ENCODE data around the gene SH3BGRL3.
"Not testable (repeated sequence)": the region's sequence is repeated elsewhere in the genome, so short reads cannot be mapped to it uniquely, and the experiment has no call there.

Gene SH3BGRL3

DNA sequence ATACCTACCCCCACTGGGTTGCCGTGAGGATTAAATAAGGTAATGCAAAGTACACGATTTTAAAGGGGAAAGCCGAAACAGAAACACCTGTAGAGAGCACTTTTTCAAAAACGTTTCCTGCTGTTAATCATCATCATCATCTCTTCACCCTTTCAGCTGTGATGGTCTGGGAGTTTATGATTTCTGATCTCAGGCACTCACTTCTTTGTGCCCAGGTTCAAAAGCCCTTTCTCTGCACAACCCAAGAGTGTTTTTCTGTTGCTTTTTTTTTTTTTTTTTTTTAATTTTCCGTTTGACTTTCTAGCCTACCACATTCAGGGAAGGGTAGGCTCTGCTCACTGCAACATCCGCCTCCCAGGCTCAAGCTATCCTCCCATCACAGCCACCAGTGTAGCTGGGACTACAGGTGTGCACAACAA lies 27.5 kb downstream of the SH3BGRL3 start:
- H3K4me3 ChIP-seq (replicated peaks; ENCODE audit: low read depth, low read length): no peak overlapping the region
- DNase-seq (ENCODE audit: low read depth): no peak
- TF ChIP-seq CTCF (IDR thresholded peaks at IDR 0.05; ENCODE audit: low read length, missing control alignments): no peak

DNA sequence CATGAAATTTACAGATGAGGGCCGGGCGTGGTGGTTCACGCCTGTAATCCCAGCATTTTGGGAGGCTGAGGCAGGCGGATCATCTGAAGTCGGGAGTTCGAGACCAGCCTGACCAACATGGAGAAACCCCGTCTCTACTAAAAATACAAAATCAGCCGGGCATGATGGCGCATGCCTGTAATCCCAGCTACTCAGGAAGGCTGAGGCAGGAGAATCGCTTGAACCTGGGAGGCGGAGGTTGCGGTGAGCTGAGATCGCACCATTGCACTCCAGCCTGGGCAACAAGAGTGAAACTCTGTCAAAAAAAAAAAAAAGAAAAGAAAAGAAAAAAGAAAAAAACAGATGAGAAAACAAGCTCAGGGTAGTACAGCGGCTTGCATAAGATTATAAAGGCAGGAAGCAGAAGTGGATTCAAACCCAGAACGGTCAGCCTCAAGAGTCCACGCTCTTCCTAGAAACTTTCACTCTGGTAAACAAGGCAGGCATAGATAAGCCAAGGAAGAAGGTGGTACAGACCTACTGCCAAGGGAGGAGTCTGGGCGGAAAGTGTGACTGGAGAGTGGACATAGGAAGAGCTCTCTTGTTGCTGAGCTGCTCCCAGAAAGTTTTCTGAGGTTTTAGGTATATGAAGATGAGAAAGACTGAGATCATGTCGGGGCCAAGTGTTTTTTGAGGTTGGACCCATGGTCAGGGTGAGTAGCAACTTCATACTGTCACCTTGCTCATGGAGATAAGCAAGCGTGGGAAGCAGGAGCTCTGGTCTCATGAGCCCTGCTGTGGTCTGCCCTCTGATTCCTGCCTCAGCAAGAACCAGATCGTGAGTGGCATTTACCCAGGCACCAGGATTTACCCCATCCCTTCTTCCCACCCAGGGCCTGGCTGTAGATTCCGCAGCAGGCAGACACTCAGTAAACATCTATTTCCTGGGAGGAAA lies 28.3 kb downstream of the SH3BGRL3 start:
- DNase-seq (ENCODE audit: low read depth); H3K4me3 ChIP-seq (replicated peaks; ENCODE audit: low read depth, low read length): not testable (repeated sequence)

GRCh38 chr1:26314501-26314900 lies 34.6 kb downstream of the SH3BGRL3 start:
- no peak for TF ChIP-seq CTCF (IDR thresholded peaks at IDR 0.05; ENCODE audit: low read length, missing control alignments)

DNA sequence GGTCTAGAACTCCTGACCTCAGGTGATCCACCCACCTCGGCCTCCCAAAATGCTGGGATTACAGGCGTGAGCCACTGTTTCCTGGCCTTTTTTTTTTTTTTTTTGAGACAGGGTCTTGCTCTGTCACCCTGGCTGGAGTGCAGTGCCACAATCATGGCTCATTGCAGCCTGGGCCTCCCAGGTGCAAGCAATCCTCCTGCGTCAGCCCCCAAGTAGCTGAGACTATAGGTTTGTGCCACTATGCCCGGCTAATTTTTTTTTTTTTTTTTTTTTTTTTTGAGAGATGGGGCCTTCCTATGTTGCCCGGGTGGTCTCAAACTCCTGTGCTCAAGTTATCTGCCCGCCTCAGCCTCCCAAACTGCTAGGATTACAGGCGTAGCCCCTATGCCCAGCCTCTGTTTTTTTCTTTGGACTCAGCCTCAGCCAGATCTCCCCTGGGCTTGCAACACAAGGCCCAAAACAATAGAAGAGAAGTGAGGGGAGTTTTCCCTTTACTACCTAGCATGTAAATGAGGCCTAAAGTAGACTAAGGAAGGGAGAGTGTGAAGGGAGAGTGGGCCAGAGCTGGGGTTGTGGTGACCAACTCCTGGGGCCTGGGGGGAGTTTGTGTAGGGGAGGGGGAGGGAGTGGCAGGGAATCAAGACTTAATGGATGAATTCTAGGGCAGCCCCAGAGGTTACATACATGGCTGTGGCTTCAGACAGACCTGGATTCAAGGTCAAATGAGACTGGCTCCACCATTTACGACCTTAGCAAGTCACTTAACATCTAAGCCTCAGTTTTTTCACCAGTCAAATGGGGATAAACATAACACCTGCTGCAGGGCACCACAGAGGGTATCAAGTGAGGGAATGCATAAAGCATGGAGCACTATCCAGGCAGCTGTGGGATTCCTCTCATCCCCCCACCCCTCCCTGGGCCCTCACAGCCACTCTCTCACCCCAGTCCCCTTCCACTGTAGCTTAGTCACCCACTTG lies 36.3 kb downstream of the SH3BGRL3 start:
- TF ChIP-seq CTCF (IDR thresholded peaks at IDR 0.05; ENCODE audit: low read length, missing control alignments): no peak
- no peak overlapping the region for H3K4me3 ChIP-seq (replicated peaks; ENCODE audit: low read depth, low read length)
- no peak for DNase-seq (ENCODE audit: low read depth)

More at GRCh38 chr1:26314501-26314900, 34.6 kb downstream of the SH3BGRL3 start:
- H3K4me3 ChIP-seq (replicated peaks; ENCODE audit: low read depth, low read length): no peak overlapping the region
- no peak for DNase-seq (ENCODE audit: low read depth)

GRCh38 chr1:26317146-26317545 lies 37.3 kb downstream of the SH3BGRL3 start:
- no peak overlapping the region for H3K4me3 ChIP-seq (replicated peaks; ENCODE audit: low read depth, low read length)
- TF ChIP-seq CTCF (IDR thresholded peaks at IDR 0.05; ENCODE audit: low read length, missing control alignments): no peak
- no peak for DNase-seq (ENCODE audit: low read depth)

GRCh38 chr1:26317612-26318337 lies 37.9 kb downstream of the SH3BGRL3 start, which contains the start of gene CD52:
CD52 (plus strand) TSS chr1:26317958; CDS start chr1:26318018, 60 bp downstream.
- no peak for DNase-seq (ENCODE audit: low read depth)

More at GRCh38 chr1:26317612-26318337, 37.9 kb downstream of the SH3BGRL3 start, which contains the start of gene CD52:
- no peak for TF ChIP-seq CTCF (IDR thresholded peaks at IDR 0.05; ENCODE audit: low read length, missing control alignments)
- no peak within 1 kb of the TSS for H3K4me3 ChIP-seq (replicated peaks; ENCODE audit: low read depth, low read length)
